GM19239 (cell line): ENCODE measurements around the gene COX10.

Experiments
- DNase-seq: peaks from one replicate; pipeline ENCODE4 v3.0.0; 2011; ENCODE audit warnings: low spot score; ENCODE audit not compliant: insufficient read length
- FAIRE-seq: peaks from 2 replicates; lab custom pipeline; 2011; peaks lifted over from hg19 to GRCh38; lab: Jason Lieb, UNC

Gene COX10

GRCh38 chr17:14068542-14069250, 608 bp upstream of the COX10 start:
- no peak for DNase-seq

GRCh38 chr17:14070344-14070984, 1.2 kb downstream of the COX10 start:
- no peak for FAIRE-seq
- DNase-seq, result no peak

More at GRCh38 chr17:14068542-14069250, 608 bp upstream of the COX10 start:
- peak; percentile 4 for FAIRE-seq

GRCh38 chr17:14072881-14073280, 3.6 kb downstream of the COX10 start:
- FAIRE-seq (no peak), DNase-seq (no peak)

GRCh38 chr17:14078027-14078426, 8.7 kb downstream of the COX10 start:
- no peak for FAIRE-seq
- DNase-seq, result no peak

- FAIRE-seq (no peak), DNase-seq (no peak)
These were observed 11.5 kb downstream of the COX10 start for GRCh38 chr17:14080847-14081251.

- FAIRE-seq, result no peak
These were observed 13.5 kb downstream of the COX10 start for GRCh38 chr17:14082848-14083247.

GRCh38 chr17:14084955-14085354, 15.7 kb downstream of the COX10 start:
- no peak for FAIRE-seq
- no peak for DNase-seq

More at GRCh38 chr17:14082848-14083247, 13.5 kb downstream of the COX10 start:
- DNase-seq, result no peak

GRCh38 chr17:14086189-14086588, 16.9 kb downstream of the COX10 start:
- DNase-seq (no peak), FAIRE-seq (no peak)

GRCh38 chr17:14089179-14089578, 19.9 kb downstream of the COX10 start:
- no peak for DNase-seq
- no peak for FAIRE-seq

GRCh38 chr17:14091367-14091766, 22.1 kb downstream of the COX10 start:
- DNase-seq (no peak), FAIRE-seq (no peak)

GRCh38 chr17:14092808-14093207, 23.5 kb downstream of the COX10 start:
- DNase-seq (no peak), FAIRE-seq (no peak)

GRCh38 chr17:14094676-14095601, 25.6 kb downstream of the COX10 start:
- no peak for FAIRE-seq
- DNase-seq, result no peak

GRCh38 chr17:14095631-14096030, 26.3 kb downstream of the COX10 start:
- FAIRE-seq (no peak), DNase-seq (no peak)

- no peak for DNase-seq
- no peak for FAIRE-seq
These were observed 28.9 kb downstream of the COX10 start for GRCh38 chr17:14098246-14098645.

- no peak for DNase-seq
- no peak for FAIRE-seq
These were observed 32.7 kb downstream of the COX10 start for GRCh38 chr17:14101976-14102375.

GRCh38 chr17:14103836-14104235, 34.5 kb downstream of the COX10 start:
- FAIRE-seq (no peak), DNase-seq (no peak)

- DNase-seq, result no peak
- no peak for FAIRE-seq
These were observed 35.4 kb downstream of the COX10 start for GRCh38 chr17:14104734-14105133.

GRCh38 chr17:14107889-14108288, 38.6 kb downstream of the COX10 start:
- FAIRE-seq, result no peak
- DNase-seq, result no peak

- no peak for DNase-seq
- no peak for FAIRE-seq
These were observed 43.1 kb downstream of the COX10 start for GRCh38 chr17:14112407-14112806.

GRCh38 chr17:14113137-14113536, 43.8 kb downstream of the COX10 start:
- DNase-seq, result no peak
- no peak for FAIRE-seq
